Heart left ventricle (tissue), 13 donors: ENCODE data around the gene SLAMF8.

Experiments used
- CTCF ChIP-seq, 12 donors: fragments of 200-600 bp; sonication (generic) in 4 of 12; IDR thresholded peaks; one replicate each; pipeline versions ENCODE4 v1.5.0 to v1.8.0; 2018 to 2022; ENCODE audit warnings: antibody characterized with exemption in 12 of 12, mild to moderate bottlenecking in 5 of 12
- POLR2A ChIP-seq, 2 donors: fragments of 450-650 bp; IDR thresholded peaks; one replicate each; pipeline ENCODE4 v1.6.1; 2017; ENCODE audit warnings: antibody characterized with exemption in 2 of 2, mild to moderate bottlenecking in 2 of 2, moderate library complexity in 2 of 2
- donor health status: ischemic (EF 13 %, LVEDD 7.1; RV severe dilation, severe dysfunction).
- donor health status: DM: no; HTN: yes; CAD: no.
- donor health status: DM: no; HTN: no; CAD: no.
- donor health status: ischemic (EF 25% LVEDD 6.9; RV normal size, moderate dysfunction).
- donor health status: ischemic (EF 25% LVEDD 5.7; RV mildly dilated, moderate dysfunction).
- donor health status: ischemic (EF 35%, LVEDD 5.7; RV mildly dilated, moderate dysfunction).
- donor health status: nonischemic (EF 11% LVEDD 7.7; RV severe dilation, severe dysfunction).
- donor health status: DM: yes; HTN: yes; CAD: no.
- donor health status: PGD.
- donor health status: ischemic (EF 29% LVEDD 5.4; RV normal size, mild dysfunction).
- donor health status: nonischemic (EF 23%, LVEDD 6.1; RV moderate dilation, normal function).

DNA sequence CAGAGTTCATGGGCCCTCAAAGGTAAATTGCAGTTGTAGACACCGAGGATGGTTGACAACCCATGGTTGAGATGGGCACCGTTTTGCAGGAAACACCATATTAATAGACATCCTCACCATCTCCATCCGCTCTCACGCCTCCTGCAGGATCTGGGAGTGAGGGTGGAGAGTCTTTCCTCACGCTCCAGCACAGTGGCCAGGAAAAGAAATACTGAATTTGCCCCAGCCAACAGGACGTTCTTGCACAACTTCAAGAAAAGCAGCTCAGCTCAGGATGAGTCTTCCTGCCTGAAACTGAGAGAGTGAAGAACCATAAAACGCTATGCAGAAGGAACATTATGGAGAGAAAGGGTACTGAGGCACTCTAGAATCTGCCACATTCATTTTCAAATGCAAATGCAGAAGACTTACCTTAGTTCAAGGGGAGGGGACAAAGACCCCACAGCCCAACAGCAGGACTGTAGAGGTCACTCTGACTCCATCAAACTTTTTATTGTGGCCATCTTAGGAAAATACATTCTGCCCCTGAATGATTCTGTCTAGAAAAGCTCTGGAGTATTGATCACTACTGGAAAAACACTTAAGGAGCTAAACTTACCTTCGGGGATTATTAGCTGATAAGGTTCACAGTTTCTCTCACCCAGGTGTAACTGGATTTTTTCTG, 9.3 kb downstream of the SLAMF8 start:
- TF ChIP-seq CTCF (IDR thresholded peaks at IDR 0.05) (peak in 7 of 12 donors; percentile 6 to 42 (median 18)), POLR2A (IDR thresholded peaks at IDR 0.05) (no peak)
